T-helper 2 cell (primary cell): ENCODE measurements around the gene ACAA1.
"Not testable (repeated sequence)": the region's sequence is repeated elsewhere in the genome, so short reads cannot be mapped to it uniquely, and the experiment has no call there.

Experiments used
- DNase-seq, 5 experiments: peaks; one replicate each; pipeline versions ENCODE4 v3.0.0 to v3.0.0-alpha.2; 2012 to 2022

The ACAA1 gene

GRCh38 chr3:38153221-38153620, 16.3 kb upstream of the ACAA1 start:
- no peak for DNase-seq

DNA sequence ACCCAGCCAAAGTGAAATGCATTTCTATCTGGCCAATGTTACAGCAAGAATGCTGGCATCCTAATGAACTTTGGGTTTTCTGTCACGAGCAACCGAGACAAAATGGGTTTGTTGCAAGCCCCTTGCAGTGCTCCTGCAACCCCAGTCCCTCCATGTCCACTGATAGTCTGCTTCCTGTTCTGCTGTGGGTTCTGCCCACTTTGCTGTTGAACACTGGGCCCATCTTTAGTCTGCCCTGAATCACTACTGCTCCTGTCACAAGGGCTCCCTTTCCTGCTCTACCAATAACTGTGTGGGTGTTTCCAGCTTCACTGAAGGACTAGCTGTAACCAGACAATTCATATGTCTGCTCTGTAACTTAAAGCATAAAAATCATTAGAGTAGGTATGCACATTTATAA, 15.7 kb upstream of the ACAA1 start:
- no peak for DNase-seq

DNA sequence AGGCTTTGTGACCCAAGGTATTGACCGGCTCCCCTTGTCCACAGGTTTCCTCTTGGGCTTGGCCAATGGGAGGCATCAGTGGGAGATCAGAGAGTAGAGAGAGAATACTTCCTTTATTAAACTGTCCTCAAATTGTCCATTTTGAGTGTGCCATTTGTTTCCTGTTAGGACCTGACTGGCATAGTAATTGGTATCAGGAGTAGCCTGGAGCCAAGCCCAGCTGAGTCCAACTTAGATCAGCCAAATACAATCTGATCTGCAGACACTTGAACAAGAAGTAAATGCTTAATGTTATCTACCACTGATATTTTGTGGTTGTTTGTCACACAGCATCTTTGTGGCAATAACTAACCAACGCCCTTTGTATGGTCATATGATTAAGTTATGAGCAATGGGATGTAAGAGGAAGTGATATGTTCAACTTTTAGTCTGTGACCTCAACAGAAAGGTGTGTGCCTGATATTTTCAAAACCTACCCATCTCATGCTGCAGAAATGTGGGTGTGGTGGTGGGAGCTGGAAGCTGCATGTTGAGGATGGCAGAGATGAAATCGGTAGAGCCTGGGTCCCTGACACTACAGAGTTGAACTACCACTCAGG, 14.8 kb upstream of the ACAA1 start:
- peak in 2 of 5 experiments; percentile 27 to 87 for DNase-seq

DNA sequence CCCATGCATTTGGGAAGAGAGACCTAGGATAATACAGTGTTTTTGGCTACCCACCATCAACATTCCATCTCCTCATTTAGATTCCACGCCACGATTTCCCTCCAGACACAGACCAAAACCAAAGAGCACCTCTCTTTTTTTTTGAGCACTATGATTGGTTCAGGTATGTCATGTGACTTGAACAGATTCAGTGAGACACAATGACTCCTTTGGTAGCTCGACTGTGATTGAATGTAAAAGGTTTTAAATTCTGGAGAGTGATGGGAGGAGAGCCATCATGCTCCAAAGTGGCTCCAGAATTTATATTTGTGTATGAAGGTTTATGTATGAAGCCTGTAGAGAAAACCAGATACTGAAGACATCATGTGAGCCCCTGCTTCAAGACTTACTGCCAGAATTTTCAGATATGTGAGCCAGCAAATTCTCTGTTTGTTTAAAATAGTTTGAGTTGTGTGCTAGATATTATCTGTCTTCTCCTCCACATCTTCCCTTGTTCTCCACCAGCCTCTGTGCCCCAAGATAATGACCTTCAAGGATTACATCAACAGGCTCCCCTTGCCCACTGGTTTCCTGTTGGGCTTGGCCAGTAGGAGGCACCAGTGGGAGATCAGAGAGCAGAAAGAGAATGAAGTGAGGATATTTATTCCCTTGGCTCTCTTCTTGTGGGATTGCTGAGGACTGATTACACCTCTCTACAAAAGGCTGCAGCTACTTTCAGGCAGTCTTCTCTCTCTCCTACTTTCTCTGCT, 14.0 kb upstream of the ACAA1 start:
- no peak for DNase-seq

GRCh38 chr3:38149708-38150107, 12.8 kb upstream of the ACAA1 start:
- no peak for DNase-seq

DNA sequence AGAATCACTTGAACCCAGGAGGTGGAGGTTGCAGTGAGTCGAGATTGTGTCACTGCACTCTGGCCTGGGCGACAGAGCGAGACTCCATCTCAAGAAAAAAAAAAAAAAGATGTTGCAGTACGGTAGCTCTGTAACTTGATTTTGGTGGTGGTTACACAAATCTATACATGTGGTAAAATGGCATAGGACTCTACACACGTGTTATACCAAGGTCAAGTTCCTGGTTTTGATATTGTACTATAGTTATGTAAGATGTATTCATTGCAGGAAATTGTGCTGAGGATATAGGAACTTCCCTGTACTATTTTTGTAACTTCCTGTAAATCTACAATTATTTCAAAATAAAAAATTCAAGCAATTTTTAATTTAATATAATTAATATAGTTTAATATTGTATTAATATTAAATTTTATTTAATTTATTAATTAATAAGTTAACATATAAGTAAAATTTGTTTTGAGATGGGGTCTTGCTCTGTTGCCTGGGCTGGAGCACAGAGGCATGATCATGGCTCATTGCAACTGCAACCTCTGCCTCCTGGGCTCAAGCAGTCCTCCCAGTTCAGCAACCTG, 11.5 kb upstream of the ACAA1 start:
- DNase-seq = no peak

- no peak for DNase-seq
Measured at GRCh38 chr3:38147421-38147820, 10.5 kb upstream of the ACAA1 start.

GRCh38 chr3:38146504-38146903, 9.6 kb upstream of the ACAA1 start:
- DNase-seq = no peak

DNA sequence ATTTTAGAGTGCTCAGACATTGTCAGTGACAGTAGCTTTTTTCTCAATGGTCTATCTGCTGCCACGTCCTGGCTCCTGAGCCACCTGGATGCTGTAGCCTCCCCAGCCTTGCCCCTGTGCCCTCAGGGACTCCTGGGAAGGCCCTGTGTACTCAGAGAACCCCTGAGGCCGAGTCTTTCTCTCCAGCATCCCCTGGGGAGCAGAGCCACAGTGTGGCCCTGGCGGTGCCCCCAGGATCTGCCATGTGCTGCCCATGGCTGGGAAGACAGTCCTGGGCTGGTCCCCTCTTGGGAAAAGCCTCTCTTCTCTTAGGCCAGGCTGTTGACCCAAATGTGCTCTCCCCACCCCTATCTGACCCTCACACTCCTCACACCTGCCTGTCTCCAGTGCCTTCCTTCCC, 6.6 kb upstream of the ACAA1 start:
- no peak for DNase-seq

GRCh38 chr3:38142959-38143358, 6.0 kb upstream of the ACAA1 start:
- DNase-seq = no peak

DNA sequence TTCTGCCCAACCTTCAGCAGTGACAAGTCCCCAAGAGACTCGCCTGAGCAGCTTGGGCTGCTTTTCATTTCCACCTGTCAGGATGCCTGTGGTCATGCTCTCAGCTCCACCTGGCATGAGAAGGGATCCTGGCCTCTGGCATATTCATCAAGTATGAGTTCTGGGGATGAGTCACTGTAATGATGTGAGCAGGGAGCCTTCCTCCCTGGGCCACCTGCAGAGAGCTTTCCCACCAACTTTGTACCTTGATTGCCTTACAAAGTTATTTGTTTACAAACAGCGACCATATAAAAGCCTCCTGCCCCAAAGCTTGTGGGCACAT, 5.0 kb upstream of the ACAA1 start:
- DNase-seq = no peak

- no peak for DNase-seq
Measured at GRCh38 chr3:38141173-38141951, 4.4 kb upstream of the ACAA1 start.

- DNase-seq = no peak
Measured at GRCh38 chr3:38140326-38141172, 3.6 kb upstream of the ACAA1 start.

GRCh38 chr3:38139652-38140051, 2.7 kb upstream of the ACAA1 start:
- no peak for DNase-seq

- DNase-seq = peak in 1 of 5 experiments; percentile 24
Measured at GRCh38 chr3:38139191-38139590, 2.3 kb upstream of the ACAA1 start.

- peak; percentile 65 to 88 (median 80) for DNase-seq
Measured at GRCh38 chr3:38138349-38139190, 1.6 kb upstream of the ACAA1 start, which contains the start of gene MYD88. TSS of gene MYD88 (plus strand) at chr3:38138661. CDS start at chr3:38138701, 40 bp downstream.

- DNase-seq = peak in 1 of 5 experiments; percentile 34
Measured at GRCh38 chr3:38137615-38138348, 855 bp upstream of the ACAA1 start.

GRCh38 chr3:38136393-38136776, 542 bp downstream of the ACAA1 start:
- peak in 1 of 5 experiments; percentile 25 for DNase-seq

DNA sequence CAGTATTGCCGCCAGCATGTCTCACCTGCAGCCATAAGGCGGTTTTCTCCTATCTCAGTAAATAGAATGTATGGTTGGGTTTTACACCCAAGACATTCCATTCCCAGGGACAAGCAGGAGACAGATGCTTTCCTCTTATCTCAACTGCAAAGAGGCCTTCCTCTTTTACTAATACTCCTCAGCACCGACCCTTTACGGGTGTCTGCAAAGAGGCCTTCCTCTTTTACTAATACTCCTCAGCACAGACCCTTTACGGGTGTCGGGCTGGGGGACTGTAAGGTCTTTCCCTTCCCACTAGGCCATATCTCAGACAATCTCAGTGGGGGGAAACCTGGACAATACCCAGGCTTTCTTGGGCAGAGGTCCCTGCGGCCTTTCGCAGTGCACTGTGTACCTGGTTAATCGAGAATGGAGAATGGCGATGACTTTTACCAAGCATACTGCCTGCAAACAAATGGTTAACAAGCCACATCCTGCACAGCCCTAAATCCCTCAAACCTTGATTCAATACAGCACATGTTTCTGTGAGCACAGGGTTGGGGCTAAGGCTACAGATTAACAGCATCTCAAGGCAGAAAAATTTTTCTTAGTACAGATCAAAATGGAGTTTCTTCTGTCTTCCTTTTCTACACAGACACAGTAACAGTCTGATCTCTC, 1.2 kb downstream of the ACAA1 start:
- DNase-seq = peak in 2 of 5 experiments; percentile 19 to 84

DNA sequence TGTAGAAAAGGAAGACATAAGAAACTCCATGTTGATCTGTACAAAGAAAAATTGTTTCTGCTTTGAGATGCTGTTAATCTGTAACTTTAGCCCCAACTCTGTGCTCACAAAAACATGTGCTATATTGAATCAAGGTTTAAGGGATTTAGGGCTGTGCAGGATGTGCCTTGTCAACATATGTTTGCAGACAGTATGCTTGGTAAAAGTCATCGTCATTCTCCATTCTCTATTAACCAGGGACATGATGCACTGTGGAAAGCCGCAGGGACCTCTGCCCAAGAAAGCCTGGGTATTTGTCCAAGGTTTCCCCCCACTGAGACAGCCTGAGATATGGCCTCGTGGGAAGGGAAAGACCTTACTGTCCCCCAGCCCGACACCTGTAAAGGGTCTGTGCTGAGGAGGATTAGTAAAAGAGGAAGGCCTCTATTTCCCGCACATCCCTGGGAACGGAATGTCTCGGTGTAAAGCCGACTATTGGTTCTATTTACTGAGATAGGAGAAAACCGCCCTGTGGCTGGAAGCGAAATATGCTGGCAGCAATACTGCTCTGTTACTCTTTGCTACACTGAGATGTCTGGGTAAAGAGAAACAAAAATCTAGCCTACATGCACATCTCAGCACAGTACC, 2.3 kb downstream of the ACAA1 start:
- DNase-seq = not testable (repeated sequence)
